WTC11 (cell line): ENCODE results near the gene WDFY3. TPM values are rescaled to one million over a fixed set of nuclear protein-coding genes. Genes with fewer than 3 reads are reported as not detected.

Experiments
- ATAC-seq: fragments of 200-7000 bp; cut with Tn5 transposase; 2 replicates; pipeline ENCODE4 v1.10.0; 2021; ENCODE audit warnings: mild to moderate bottlenecking, moderate library complexity
- CTCF ChIA-PET: fragments of 300-600 bp; sonication (Branson Sonifier 250); formaldehyde crosslinking; loops from one replicate; lab custom pipeline; 2021; ENCODE audit warnings: antibody characterized with exemption; lab: Charles Lee
- POLR2A ChIA-PET: fragments of 350-600 bp; sonication (Branson Sonifier 250); formaldehyde crosslinking; loops from one replicate; lab custom pipeline; 2021; ENCODE audit warnings: antibody characterized with exemption; lab: Charles Lee
- DNase-seq: peaks from one replicate; pipeline ENCODE4 v3.0.0; 2021; ENCODE audit warnings: low spot score
- H3K27ac Mint-ChIP-seq: 2 replicates; pipeline ENCODE4 v1.8.0; 2021; ENCODE audit warnings: mixed read lengths
- H3K27me3 Mint-ChIP-seq: 2 replicates; pipeline ENCODE4 v1.8.0; 2021; ENCODE audit warnings: low read depth, mild to moderate bottlenecking, moderate library complexity, mixed read lengths
- H3K36me3 Mint-ChIP-seq: 2 replicates; pipeline ENCODE4 v1.8.0; 2021; ENCODE audit warnings: mixed read lengths
- H3K4me1 Mint-ChIP-seq: 2 replicates; pipeline ENCODE4 v1.8.0; 2022; ENCODE audit warnings: mixed read lengths
- H3K4me3 Mint-ChIP-seq: 2 replicates; pipeline ENCODE4 v1.8.0; 2021; ENCODE audit warnings: mild to moderate bottlenecking, moderate library complexity, mixed read lengths
- H3K9me3 Mint-ChIP-seq: 2 replicates; pipeline ENCODE4 v1.8.0; 2021; ENCODE audit warnings: mixed read lengths
- ARID4B ChIP-seq: sonication (generic); formaldehyde crosslinking; IDR thresholded peaks from 2 replicates; pipeline ENCODE4 v1.8.0; 2023; ENCODE audit warnings: missing genetic modification reagents, mild to moderate bottlenecking, borderline replicate concordance
- ATF6 ChIP-seq: sonication (generic); formaldehyde crosslinking; IDR thresholded peaks from 2 replicates; pipeline ENCODE4 v1.8.1; 2023; ENCODE audit warnings: mild to moderate bottlenecking, missing genetic modification reagents
- CBFB ChIP-seq: sonication (generic); formaldehyde crosslinking; IDR thresholded peaks from 2 replicates; pipeline ENCODE4 v1.8.1; 2022; ENCODE audit warnings: mild to moderate bottlenecking, low read depth, missing genetic modification reagents
- ESRRA ChIP-seq: sonication (generic); formaldehyde crosslinking; IDR thresholded peaks from 2 replicates; pipeline ENCODE4 v1.8.1; 2022; ENCODE audit warnings: mild to moderate bottlenecking, missing genetic modification reagents, borderline replicate concordance
- IRF2 ChIP-seq: sonication (generic); formaldehyde crosslinking; IDR thresholded peaks from 2 replicates; pipeline ENCODE4 v1.8.0; 2022; ENCODE audit warnings: low read depth, missing genetic modification reagents, borderline replicate concordance
- MLX ChIP-seq: sonication (generic); formaldehyde crosslinking; IDR thresholded peaks from 2 replicates; pipeline ENCODE4 v1.8.1; 2023; ENCODE audit warnings: mild to moderate bottlenecking, missing genetic modification reagents, moderate library complexity
- OVOL2 ChIP-seq: fragments of 250-450 bp; sonication (Bioruptor Pico); IDR thresholded peaks from 2 replicates; pipeline ENCODE4 v1.9.0; 2021; ENCODE audit warnings: mild to moderate bottlenecking, borderline replicate concordance
- PRDM15 ChIP-seq: sonication (generic); formaldehyde crosslinking; IDR thresholded peaks from 2 replicates; pipeline ENCODE4 v1.8.0; 2022; ENCODE audit warnings: missing genetic modification reagents
- PRRX2 ChIP-seq: fragments of 250-450 bp; sonication (Bioruptor Pico); IDR thresholded peaks from 2 replicates; pipeline ENCODE4 v1.8.0; 2021; ENCODE audit warnings: mild to moderate bottlenecking
- RELA ChIP-seq: sonication (generic); formaldehyde crosslinking; IDR thresholded peaks from 2 replicates; pipeline ENCODE4 v1.8.1; 2022; ENCODE audit warnings: missing genetic modification reagents, mild to moderate bottlenecking, borderline replicate concordance
- ZNF138 ChIP-seq: sonication (generic); formaldehyde crosslinking; conservative IDR thresholded peaks from 2 replicates; pipeline ENCODE4 v1.8.1; 2022; ENCODE audit warnings: mild to moderate bottlenecking, moderate library complexity, missing genetic modification reagents
- ZNF219 ChIP-seq: sonication (generic); formaldehyde crosslinking; IDR thresholded peaks from 2 replicates; pipeline ENCODE4 v1.8.0; 2023; ENCODE audit warnings: missing genetic modification reagents, mild to moderate bottlenecking, borderline replicate concordance
- ZNF416 ChIP-seq: fragments of 250-450 bp; sonication (Bioruptor Pico); IDR thresholded peaks from 2 replicates; pipeline ENCODE4 v1.9.0; 2021; ENCODE audit warnings: mild to moderate bottlenecking, inconsistent platforms
- ZNF423 ChIP-seq: fragments of 250-450 bp; sonication (Bioruptor Pico); IDR thresholded peaks from 2 replicates; pipeline ENCODE4 v2.1.2; 2022; ENCODE audit warnings: mild to moderate bottlenecking, moderate library complexity
- ZNF425 ChIP-seq: fragments of 250-450 bp; sonication (Bioruptor Pico); conservative IDR thresholded peaks from 2 replicates; pipeline ENCODE4 v1.9.0; 2021; ENCODE audit warnings: mild to moderate bottlenecking
- ZNF532 ChIP-seq: fragments of 250-450 bp; sonication (Bioruptor Pico); IDR thresholded peaks from 2 replicates; pipeline ENCODE4 v1.9.0; 2021; ENCODE audit warnings: mild to moderate bottlenecking, borderline replicate concordance
- ZNF671 ChIP-seq: fragments of 250-450 bp; sonication (Bioruptor Pico); IDR thresholded peaks from 2 replicates; pipeline ENCODE4 v1.8.0; 2021; ENCODE audit warnings: mild to moderate bottlenecking
- total RNA-seq: library from RNA; stranded (reverse); gene quantifications from 3 replicates; pipeline ENCODE4 v1.2.3, GENCODE V29; 2021

WDFY3 gene
- total RNA-seq, 1 experiment from 2014 or later, result 77.2 TPM

GRCh38 chr4:84680956-84681355 is 285.5 kb downstream of the WDFY3 start (continued):
- TF ChIP-seq PRDM15 (no peak), ZNF138 (CRISPR knock-in tag) (no peak), ARID4B (CRISPR knock-in tag) (no peak), MLX (CRISPR knock-in tag) (no peak), PRRX2 (no peak), IRF2 (no peak), RELA (CRISPR knock-in tag) (no peak), ZNF416 (CRISPR knock-in tag) (no peak), ZNF425 (CRISPR knock-in tag) (no peak), ESRRA (CRISPR knock-in tag) (no peak)

GRCh38 chr4:84678976-84679744 is 287.3 kb downstream of the WDFY3 start:
- ATAC-seq (no peak), DNase-seq (no peak)
- Mint-ChIP-seq H3K27ac (no peak overlapping the region), H3K36me3 (peaks cover 57% of the 10 kb centered on the region), H3K4me3 (no peak overlapping the region), H3K27me3 (no peaks in the 10 kb centered on the region), H3K4me1 (peaks cover 15% of the 10 kb centered on the region), H3K9me3 (no peaks in the 10 kb centered on the region)
- CTCF ChIA-PET, result interaction anchor here (1.1 kb wide), 1 partner anchor 100 kb away, joined by 6 read pairs; no protein-coding TSS in a partner anchor
- POLR2A ChIA-PET, result no interaction called here
- TF ChIP-seq ZNF416 (CRISPR knock-in tag) (no peak), CBFB (CRISPR knock-in tag) (no peak), ZNF671 (CRISPR knock-in tag) (no peak), ZNF423 (CRISPR knock-in tag) (no peak), ZNF219 (CRISPR knock-in tag) (no peak), RELA (CRISPR knock-in tag) (no peak), ZNF532 (CRISPR knock-in tag) (no peak), ATF6 (no peak), OVOL2 (no peak)
